ENCODE data around the gene CFAP74. TPM values are rescaled to one million over a fixed set of nuclear protein-coding genes. Genes with fewer than 3 reads are reported as not detected.

Gene CFAP74
- total RNA-seq, 1 experiment from 2014 or later, result 0.28 TPM

- H3K23ac ChIP-seq (ENCODE audit: insufficient read length, low read depth, low read length), result no peak overlapping the region
- H2BK20ac ChIP-seq (ENCODE audit: low read depth, low read length, poor library complexity, severe bottlenecking), result no peak overlapping the region
- Mint-ChIP-seq H3K36me3 (ENCODE audit: insufficient read depth in 1 of 3, low read depth in 3 of 3) (no peaks in the 10 kb centered on the region), H3K4me3 (no peak overlapping the region), H3K27me3 (ENCODE audit: low read depth) (peaks cover 4% of the 10 kb centered on the region), H3K27ac (peak overlapping the region in 1 of 3 experiments; percentile 90; a peak in 1 of 7 replicates), H3K9me3 (peaks cover 5% of the 10 kb centered on the region in 2 experiments; a peak in 2 of 5 replicates), H3K4me1 (peaks cover 0 to 5% of the 10 kb centered on the region in 2 experiments; a peak in 2 of 4 replicates)
- H3K4me1 ChIP-seq (ENCODE audit: insufficient read depth, low read length), result no peaks in the 10 kb centered on the region
- no peak overlapping the region for H3K4ac ChIP-seq (ENCODE audit: low read depth, low read length)
- no peaks in the 10 kb centered on the region for H3K27me3 ChIP-seq (ENCODE audit: insufficient read depth, low read length)
- TF ChIP-seq CTCF (conservative IDR thresholded peaks at IDR 0.05), result no peak
- no peak overlapping the region for H3K56ac ChIP-seq (ENCODE audit: insufficient read length, low read depth, low read length)
- H4K8ac ChIP-seq (replicated peaks; ENCODE audit: insufficient read length, low read depth, low read length), result no peak overlapping the region
- peak; percentile 37 for DNase-seq
- no peak overlapping the region for H2BK120ac ChIP-seq (ENCODE audit: low read depth, low read length, poor library complexity, severe bottlenecking)
- no peaks in the 10 kb centered on the region for H3K9me3 ChIP-seq (ENCODE audit: control insufficient read depth, low read depth, low read length)
- H4K91ac ChIP-seq (ENCODE audit: insufficient read length, low read depth, low read length), result no peak overlapping the region
- H2AK5ac ChIP-seq (ENCODE audit: insufficient read length, low read length), result no peak overlapping the region
- no peaks in the 10 kb centered on the region for H3K23me2 ChIP-seq (ENCODE audit: insufficient read length, low read depth, low read length, poor library complexity, severe bottlenecking)
- no peak overlapping the region for H2AFZ ChIP-seq (ENCODE audit: low read length)
- H2BK12ac ChIP-seq (ENCODE audit: insufficient read length, low read depth, low read length), result no peak overlapping the region
- H3K18ac ChIP-seq (ENCODE audit: insufficient read length, low read depth, low read length), result no peak overlapping the region
- no peak overlapping the region for H4K5ac ChIP-seq (ENCODE audit: insufficient read length, low read depth, low read length)
- H3T11ph ChIP-seq (ENCODE audit: low read length), result no peak overlapping the region
- no peaks in the 10 kb centered on the region for H4K20me1 ChIP-seq (ENCODE audit: control insufficient read depth, insufficient read depth, insufficient read length)
- no peak overlapping the region for H3K27ac ChIP-seq (ENCODE audit: insufficient read length, low read depth, low read length)
- H3K79me1 ChIP-seq (ENCODE audit: insufficient read depth, low read depth, low read length, poor library complexity, severe bottlenecking), result no peaks in the 10 kb centered on the region
- H2BK15ac ChIP-seq (ENCODE audit: low read depth, low read length), result no peak overlapping the region
- no peaks in the 10 kb centered on the region for H3K79me2 ChIP-seq (ENCODE audit: insufficient read depth, low read length)
- H3K4me2 ChIP-seq (ENCODE audit: insufficient read depth, insufficient read length, low read length), result no peak overlapping the region
- no peak overlapping the region for H3K14ac ChIP-seq (ENCODE audit: insufficient read depth, low read length)
- no CpG with 5 or more reads among the region's 29 CpGs for WGBS (ENCODE audit: extremely low coverage, insufficient read length, low lambda C conversion rate)
- no peak overlapping the region for H2BK5ac ChIP-seq (ENCODE audit: insufficient read length, low read length)
- no peak overlapping the region for H3K9ac ChIP-seq (ENCODE audit: extremely low read depth, insufficient read length, low read length)
Observed at GRCh38 chr1:1922956-1923833, 80.4 kb downstream of the CFAP74 start.
